HG02885 (cell line): ENCODE results near the gene FCHO1.

Experiments
- ATAC-seq: cut with Tn5 transposase; IDR thresholded peaks from one replicate; pipeline ENCODE4 v1.9.1; 2021; ENCODE audit warnings: mild to moderate bottlenecking; ENCODE audit not compliant: unreplicated experiment, poor library complexity

The FCHO1 gene

GRCh38 chr19:17727843-17728242 lies 23.4 kb upstream of the FCHO1 start:
- ATAC-seq, result no peak

GRCh38 chr19:17733127-17733526 lies 18.1 kb upstream of the FCHO1 start:
- ATAC-seq, result no peak

- ATAC-seq, result no peak
Observed at GRCh38 chr19:17734146-17734545, 17.1 kb upstream of the FCHO1 start.

- no peak for ATAC-seq
Observed at GRCh38 chr19:17735410-17735809, 15.9 kb upstream of the FCHO1 start.

- ATAC-seq, result no peak
Observed at GRCh38 chr19:17737690-17738153, 13.6 kb upstream of the FCHO1 start.

GRCh38 chr19:17739121-17739875 lies 12.0 kb upstream of the FCHO1 start:
- ATAC-seq, result no peak

- no peak for ATAC-seq
Observed at GRCh38 chr19:17741456-17741855, 9.8 kb upstream of the FCHO1 start.

- no peak for ATAC-seq
Observed at GRCh38 chr19:17743874-17744580, 7.2 kb upstream of the FCHO1 start.

- peak; percentile 76 for ATAC-seq
Observed at GRCh38 chr19:17747205-17748098, 3.8 kb upstream of the FCHO1 start.

GRCh38 chr19:17748884-17749638 lies 2.2 kb upstream of the FCHO1 start:
- ATAC-seq, result no peak

- ATAC-seq, result no peak
Observed at GRCh38 chr19:17749912-17750317, 1.4 kb upstream of the FCHO1 start.

GRCh38 chr19:17751912-17752273 lies 616 bp downstream of the FCHO1 start:
- no peak for ATAC-seq

GRCh38 chr19:17752865-17753639 lies 1.8 kb downstream of the FCHO1 start:
- no peak for ATAC-seq

GRCh38 chr19:17753976-17754375 lies 2.7 kb downstream of the FCHO1 start:
- ATAC-seq, result no peak

GRCh38 chr19:17754634-17755442 lies 3.6 kb downstream of the FCHO1 start:
- peak; percentile 53 for ATAC-seq

GRCh38 chr19:17755443-17755890 lies 4.2 kb downstream of the FCHO1 start:
- ATAC-seq, result no peak

- peak; percentile 39 for ATAC-seq
Observed at GRCh38 chr19:17755977-17756670, 4.8 kb downstream of the FCHO1 start.

GRCh38 chr19:17757125-17757524 lies 5.8 kb downstream of the FCHO1 start:
- ATAC-seq, result no peak
